SJCRH30 (cell line): ENCODE data around the gene GLIPR1. TPM values are rescaled to one million over a fixed set of nuclear protein-coding genes. Genes with fewer than 3 reads are reported as not detected.
A peak's percentile ranks its signal among the peaks of the same experiment; 100 is the strongest.
"Not testable (repeated sequence)": the region's sequence is repeated elsewhere in the genome, so short reads cannot be mapped to it uniquely, and the experiment has no call there.

Source experiments
- DNase-seq, 2 experiments: peaks; one replicate each; pipeline ENCODE4 v3.0.0-alpha.2; 2015 to 2020
- H3K27ac ChIP-seq: fragments of 250-450 bp; sonication (Bioruptor Pico); 2 replicates; pipeline ENCODE4 v1.5.1; 2020; ENCODE audit warnings: mild to moderate bottlenecking, moderate library complexity
- H3K27me3 ChIP-seq: fragments of 250-450 bp; sonication (Bioruptor Pico); 2 replicates; pipeline ENCODE4 v1.5.1; 2020; ENCODE audit warnings: mild to moderate bottlenecking, moderate library complexity
- H3K36me3 ChIP-seq: fragments of 250-450 bp; sonication (Bioruptor Pico); 2 replicates; pipeline ENCODE4 v1.5.1; 2020; ENCODE audit warnings: mild to moderate bottlenecking, moderate library complexity
- H3K4me1 ChIP-seq: fragments of 250-450 bp; sonication (Bioruptor Pico); 2 replicates; pipeline ENCODE4 v1.5.1; 2020; ENCODE audit warnings: mild to moderate bottlenecking, moderate library complexity
- H3K4me3 ChIP-seq: fragments of 250-450 bp; sonication (Bioruptor Pico); 2 replicates; pipeline ENCODE4 v1.5.1; 2020; ENCODE audit warnings: mild to moderate bottlenecking, moderate library complexity
- H3K9me3 ChIP-seq: fragments of 250-450 bp; sonication (Bioruptor Pico); replicated peaks from 2 replicates; pipeline ENCODE4 v1.5.1; 2020; ENCODE audit warnings: mild to moderate bottlenecking, moderate library complexity
- total RNA-seq: library from RNA; depleted of rRNA; stranded (reverse); fragments of >200 nt; shearing (Covaris generic); gene quantifications from 2 replicates; pipeline ENCODE4 v1.2.3, GENCODE V29; 2014

GLIPR1 gene
- total RNA-seq, 1 experiment from 2014 or later = 1.7 TPM

DNA sequence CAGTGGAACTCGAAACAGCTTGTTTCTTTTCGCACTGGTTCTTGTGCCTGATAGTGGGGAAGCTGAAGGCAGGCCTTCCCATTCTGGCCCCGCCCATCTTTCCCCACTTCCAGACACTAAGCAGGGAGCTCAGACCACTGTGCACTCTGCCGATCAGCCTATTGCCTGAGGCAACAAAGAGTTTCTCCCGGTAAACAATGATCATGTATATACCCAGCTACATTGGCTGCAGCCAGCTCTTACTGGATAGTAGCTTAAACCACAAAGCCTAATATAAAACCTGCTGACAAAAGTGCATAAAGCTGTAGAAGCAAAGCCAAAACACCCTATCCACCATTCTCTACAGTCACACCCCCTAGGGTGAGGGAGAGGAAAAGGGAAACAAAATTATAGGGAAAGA is 24.7 kb upstream of the GLIPR1 start:
- no peak overlapping the region for H3K4me3 ChIP-seq
- DNase-seq = peak; percentile 58 to 74
- no peaks in the 10 kb centered on the region for H3K36me3 ChIP-seq
- no peaks in the 10 kb centered on the region for H3K27me3 ChIP-seq
- H3K27ac ChIP-seq = no peak overlapping the region
- no peaks in the 10 kb centered on the region for H3K4me1 ChIP-seq
- H3K9me3 ChIP-seq = peaks cover 10% of the 10 kb centered on the region

DNA sequence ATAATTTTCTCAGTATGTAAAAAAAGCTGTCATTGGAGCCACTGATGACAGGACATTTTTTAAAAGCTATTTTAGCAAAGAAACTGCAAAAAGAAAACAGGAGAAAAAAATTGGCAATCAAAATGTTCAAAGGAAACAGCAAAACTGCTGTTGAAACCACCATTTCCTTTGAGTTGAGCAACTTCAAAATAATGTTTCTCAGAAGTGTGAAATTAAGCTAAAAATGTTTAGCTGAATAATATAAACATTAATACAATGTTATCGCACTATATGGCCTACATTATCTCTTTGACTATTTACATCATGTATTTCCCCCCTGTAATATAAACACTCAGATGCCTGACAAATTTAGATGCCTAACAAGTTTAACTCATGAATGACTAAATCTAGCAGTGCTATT is 23.4 kb upstream of the GLIPR1 start:
- no peak overlapping the region for H3K4me3 ChIP-seq
- H3K9me3 ChIP-seq = peaks cover 10% of the 10 kb centered on the region
- H3K4me1 ChIP-seq = no peaks in the 10 kb centered on the region
- H3K27me3 ChIP-seq = no peaks in the 10 kb centered on the region
- no peak for DNase-seq
- H3K36me3 ChIP-seq = no peaks in the 10 kb centered on the region
- H3K27ac ChIP-seq = no peak overlapping the region

DNA sequence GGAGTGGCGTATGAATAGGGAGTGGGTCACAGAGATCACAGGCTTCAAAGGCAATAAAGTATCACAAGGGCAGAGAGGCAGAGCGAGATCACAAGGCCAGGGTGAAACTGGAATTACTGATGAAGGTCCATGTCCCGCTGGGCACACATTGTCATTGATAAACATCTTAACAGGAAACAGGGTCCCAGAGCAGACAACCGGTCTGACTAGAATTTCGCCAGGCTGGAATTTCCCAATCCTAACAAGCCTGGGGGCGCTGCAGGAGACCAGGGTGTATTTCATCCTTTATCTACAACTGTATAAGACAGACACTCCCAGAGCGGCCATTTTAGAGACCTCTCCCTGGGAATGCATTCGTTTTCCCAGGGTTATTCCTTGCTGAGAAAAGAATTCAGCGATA is 22.7 kb upstream of the GLIPR1 start:
- DNase-seq, H3K27ac ChIP-seq, H3K4me1 ChIP-seq, H3K27me3 ChIP-seq, H3K9me3 ChIP-seq, H3K36me3 ChIP-seq, H3K4me3 ChIP-seq: not testable (repeated sequence)

DNA sequence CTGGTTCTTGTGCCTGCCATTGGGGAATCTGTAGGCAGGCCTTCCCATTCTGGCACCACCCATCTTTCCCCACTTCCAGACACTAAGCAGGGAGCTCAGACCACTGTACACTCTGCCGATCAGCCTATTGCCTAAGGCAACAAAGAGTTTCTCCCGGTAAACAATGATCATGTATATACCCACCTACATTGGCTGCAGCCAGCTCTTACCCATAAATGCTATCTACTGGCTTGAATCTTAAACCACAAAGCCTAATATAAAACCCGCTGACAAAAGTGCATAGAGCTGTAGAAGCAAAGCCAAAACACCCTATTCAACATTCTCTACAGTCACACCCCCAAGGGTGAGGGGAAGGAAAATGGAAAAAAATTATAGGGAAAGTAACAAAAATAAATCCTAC is 20.8 kb upstream of the GLIPR1 start:
- no peaks in the 10 kb centered on the region for H3K36me3 ChIP-seq
- H3K27me3 ChIP-seq = no peaks in the 10 kb centered on the region
- H3K9me3 ChIP-seq = peaks cover 14% of the 10 kb centered on the region
- H3K4me1 ChIP-seq = no peaks in the 10 kb centered on the region
- H3K27ac ChIP-seq = no peak overlapping the region
- no peak overlapping the region for H3K4me3 ChIP-seq
- DNase-seq = no peak

DNA sequence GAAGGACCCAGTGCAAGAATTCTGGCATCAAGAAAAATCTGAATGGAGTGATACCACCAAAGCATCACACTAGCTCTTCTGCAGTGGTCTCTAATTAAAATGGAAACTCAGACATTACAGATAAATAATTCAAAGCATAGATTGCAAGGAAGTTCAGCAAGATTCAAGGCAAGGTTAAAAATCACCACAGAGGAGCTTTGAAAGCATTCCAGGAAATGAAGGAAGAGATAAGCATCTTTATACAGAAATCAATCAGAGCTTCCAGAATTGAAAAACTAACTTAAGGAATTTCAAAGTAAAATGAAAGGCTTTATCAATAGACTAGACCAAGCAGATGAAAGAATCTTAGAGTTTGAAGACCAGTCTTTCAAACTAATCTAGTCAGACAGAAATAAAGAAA is 20.4 kb upstream of the GLIPR1 start:
- Histone ChIP-seq H3K4me1 (no peaks in the 10 kb centered on the region), H3K4me3 (no peak overlapping the region), H3K27me3 (no peaks in the 10 kb centered on the region), H3K36me3 (no peaks in the 10 kb centered on the region), H3K9me3 (peaks cover 14% of the 10 kb centered on the region), H3K27ac (no peak overlapping the region)
- DNase-seq = no peak

DNA sequence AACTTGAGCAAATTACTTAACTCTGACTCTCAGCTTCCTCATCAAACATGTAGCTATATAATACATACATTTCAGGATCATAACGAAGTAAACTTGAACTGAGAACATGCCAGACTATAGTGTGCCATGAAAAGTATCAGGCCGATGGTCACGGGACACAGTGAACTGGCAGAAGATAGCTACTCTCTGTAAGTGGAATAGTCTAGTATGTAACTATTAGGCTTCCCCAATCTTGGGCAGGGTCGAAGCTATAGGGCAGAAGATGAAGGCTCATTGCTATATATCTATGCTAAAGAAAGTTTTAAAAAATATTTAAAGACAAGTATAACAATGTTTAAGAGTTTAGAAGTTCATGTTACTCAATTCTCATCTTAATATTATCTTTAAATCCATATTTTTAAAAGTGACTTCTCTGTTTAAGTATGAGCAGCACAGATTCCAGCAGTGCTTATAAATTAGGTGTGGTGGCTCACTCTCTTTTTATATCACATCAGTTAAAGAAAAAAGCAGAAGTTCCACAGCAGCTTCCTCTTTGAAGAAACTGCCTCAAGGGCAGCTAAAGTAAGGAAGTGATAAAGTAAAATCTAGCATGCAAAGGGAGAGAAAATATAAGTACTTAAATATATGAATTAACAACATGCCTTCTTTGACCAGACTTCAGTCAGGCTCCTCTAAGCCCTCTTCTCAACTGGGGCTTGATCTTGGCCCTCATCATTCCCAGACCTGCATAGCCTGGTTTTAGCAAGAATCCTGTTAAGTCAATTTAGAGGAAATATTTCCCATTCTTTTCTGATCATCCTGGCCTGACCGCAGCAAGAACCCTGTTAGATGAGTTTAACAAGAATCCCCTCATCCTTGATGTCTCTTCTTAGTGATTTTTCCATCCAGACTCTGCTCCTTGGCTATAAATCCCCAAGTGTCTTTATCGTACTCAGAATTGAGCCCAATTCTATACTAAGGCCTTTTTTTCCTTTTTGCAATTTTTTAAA is 8.4 kb upstream of the GLIPR1 start:
- H3K9me3 ChIP-seq = no peaks in the 10 kb centered on the region
- H3K27me3 ChIP-seq = no peaks in the 10 kb centered on the region
- no peak overlapping the region for H3K27ac ChIP-seq
- H3K36me3 ChIP-seq = no peaks in the 10 kb centered on the region
- no peaks in the 10 kb centered on the region for H3K4me1 ChIP-seq
- no peak for DNase-seq
- H3K4me3 ChIP-seq = no peak overlapping the region

DNA sequence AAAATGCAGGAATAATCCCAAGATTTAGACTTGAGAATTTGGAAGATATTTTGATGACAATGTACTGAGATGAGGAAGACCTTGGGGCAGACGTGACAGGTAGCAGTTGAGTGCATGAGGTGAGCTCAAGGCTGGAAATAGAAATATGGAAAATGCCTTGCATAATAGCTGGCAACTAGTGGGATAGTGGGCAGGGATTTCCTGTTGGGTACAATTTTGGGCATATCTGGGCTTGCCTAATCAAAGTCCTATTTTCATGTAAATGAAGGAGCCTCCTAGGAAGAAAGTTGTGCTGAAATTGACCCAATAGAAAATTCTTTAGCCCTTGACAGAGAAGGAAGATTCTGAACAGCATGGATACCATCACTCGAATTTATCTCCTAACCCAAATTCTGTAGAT is 6.4 kb upstream of the GLIPR1 start:
- no peak for DNase-seq
- Histone ChIP-seq H3K4me3 (no peak overlapping the region), H3K9me3 (no peaks in the 10 kb centered on the region), H3K27ac (no peak overlapping the region), H3K27me3 (no peaks in the 10 kb centered on the region), H3K4me1 (no peaks in the 10 kb centered on the region), H3K36me3 (no peaks in the 10 kb centered on the region)

DNA sequence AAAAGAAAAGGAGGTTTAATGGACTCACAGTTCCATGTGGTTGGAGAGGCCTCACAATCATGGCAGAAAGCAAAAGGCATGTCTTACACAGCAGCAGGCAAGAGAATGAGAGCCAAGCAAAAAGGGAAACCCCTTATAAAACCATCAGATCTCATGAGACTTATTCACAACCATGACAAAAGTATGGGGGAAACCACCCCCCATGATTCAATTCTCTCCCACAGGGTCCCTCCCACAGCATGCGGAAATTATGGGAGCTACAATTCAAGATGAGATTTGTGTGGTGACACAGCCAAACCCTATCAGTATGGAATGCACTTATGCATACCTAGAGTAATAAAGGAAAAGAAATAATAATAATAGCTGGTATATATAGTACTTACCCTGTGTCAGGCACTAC is 4.5 kb upstream of the GLIPR1 start:
- Histone ChIP-seq H3K9me3 (no peaks in the 10 kb centered on the region), H3K27ac (no peak overlapping the region), H3K27me3 (no peaks in the 10 kb centered on the region), H3K4me3 (no peak overlapping the region), H3K4me1 (no peaks in the 10 kb centered on the region), H3K36me3 (no peaks in the 10 kb centered on the region)
- no peak for DNase-seq

DNA sequence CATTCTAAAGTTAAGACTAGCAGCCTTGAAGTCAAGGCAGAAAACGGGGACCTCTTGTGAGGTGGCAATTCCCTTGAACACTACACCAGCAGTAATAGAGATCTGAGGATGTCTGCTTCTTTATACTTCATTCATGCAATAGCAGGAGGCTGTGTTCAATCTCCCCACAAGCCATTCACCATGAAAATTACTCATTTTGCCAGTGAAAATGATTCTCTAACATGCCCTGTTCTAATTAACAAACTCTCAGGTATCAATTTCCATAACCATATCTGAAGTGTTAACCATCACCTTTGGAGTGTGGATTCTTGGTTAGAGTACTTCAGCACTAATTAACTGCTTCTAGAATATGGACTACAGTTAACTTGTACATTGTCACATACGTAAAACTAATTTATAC is 3.4 kb upstream of the GLIPR1 start:
- Histone ChIP-seq H3K9me3 (no peaks in the 10 kb centered on the region), H3K4me1 (no peaks in the 10 kb centered on the region), H3K27me3 (no peaks in the 10 kb centered on the region), H3K36me3 (no peaks in the 10 kb centered on the region), H3K4me3 (no peak overlapping the region), H3K27ac (no peak overlapping the region)
- DNase-seq = no peak

DNA sequence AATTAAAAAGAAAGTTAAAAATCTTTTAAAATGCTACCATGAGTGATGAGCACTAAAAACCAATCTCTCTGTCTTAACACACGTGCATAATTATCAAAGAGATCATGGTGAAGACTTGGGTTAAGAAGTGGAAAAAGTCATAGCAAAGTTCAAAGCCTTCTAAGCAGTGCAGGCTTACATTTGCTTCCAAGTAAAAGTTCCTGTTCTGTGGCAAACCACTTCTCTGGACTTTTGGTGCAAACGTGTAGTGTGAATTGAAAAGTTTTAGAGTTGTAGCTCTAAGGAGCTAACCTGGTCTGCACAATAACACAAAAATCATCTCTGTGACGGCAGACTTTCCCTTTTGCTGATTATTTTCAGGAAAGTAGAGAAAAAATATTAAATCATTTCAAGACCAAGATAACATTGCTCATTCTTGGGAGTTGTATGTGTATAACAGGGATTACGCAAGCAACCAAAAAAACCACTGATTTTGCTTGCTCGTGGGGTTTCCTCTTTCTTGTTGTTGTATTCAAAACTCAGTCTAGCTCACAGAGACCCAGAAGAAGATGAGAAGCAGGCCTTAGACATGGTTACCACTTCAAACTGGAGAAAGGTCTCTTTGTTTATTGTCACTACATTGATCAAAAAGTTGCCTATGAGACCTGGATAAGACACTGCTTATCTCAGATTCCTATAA is 2.3 kb upstream of the GLIPR1 start:
- no peak overlapping the region for H3K4me3 ChIP-seq
- DNase-seq = no peak
- no peak overlapping the region for H3K27ac ChIP-seq
- no peaks in the 10 kb centered on the region for H3K27me3 ChIP-seq
- H3K36me3 ChIP-seq = no peaks in the 10 kb centered on the region
- H3K9me3 ChIP-seq = no peaks in the 10 kb centered on the region
- H3K4me1 ChIP-seq = no peaks in the 10 kb centered on the region

DNA sequence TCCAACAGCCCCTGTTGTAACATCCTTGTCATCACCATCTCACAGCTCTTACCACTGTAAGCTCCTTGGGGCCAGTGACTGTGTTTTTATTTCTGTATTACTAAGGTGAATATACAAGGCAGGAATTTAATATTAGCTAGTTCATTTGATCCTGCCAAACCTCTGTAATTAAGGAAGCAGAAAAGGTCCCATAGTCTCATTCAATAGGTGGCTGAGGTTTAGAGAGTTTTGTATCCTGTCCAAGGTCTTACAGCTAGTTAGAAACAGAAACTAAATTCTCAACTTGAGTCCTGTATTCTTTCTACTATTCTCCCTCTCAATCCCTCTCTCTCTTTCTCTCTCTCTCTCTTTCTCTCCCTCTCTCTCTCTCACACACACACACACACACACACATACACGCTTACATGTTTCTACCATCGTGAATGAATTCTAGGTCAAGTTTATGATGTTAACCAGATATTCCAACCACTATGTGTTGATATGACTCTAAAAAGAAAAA is 543 bp upstream of the GLIPR1 start:
- no peaks in the 10 kb centered on the region for H3K9me3 ChIP-seq
- H3K27ac ChIP-seq = no peak overlapping the region
- no peaks in the 10 kb centered on the region for H3K4me1 ChIP-seq
- H3K27me3 ChIP-seq = no peaks in the 10 kb centered on the region
- DNase-seq = no peak
- H3K4me3 ChIP-seq = no peak overlapping the region; the same call in 1 of the 2 replicates
- no peaks in the 10 kb centered on the region for H3K36me3 ChIP-seq

DNA sequence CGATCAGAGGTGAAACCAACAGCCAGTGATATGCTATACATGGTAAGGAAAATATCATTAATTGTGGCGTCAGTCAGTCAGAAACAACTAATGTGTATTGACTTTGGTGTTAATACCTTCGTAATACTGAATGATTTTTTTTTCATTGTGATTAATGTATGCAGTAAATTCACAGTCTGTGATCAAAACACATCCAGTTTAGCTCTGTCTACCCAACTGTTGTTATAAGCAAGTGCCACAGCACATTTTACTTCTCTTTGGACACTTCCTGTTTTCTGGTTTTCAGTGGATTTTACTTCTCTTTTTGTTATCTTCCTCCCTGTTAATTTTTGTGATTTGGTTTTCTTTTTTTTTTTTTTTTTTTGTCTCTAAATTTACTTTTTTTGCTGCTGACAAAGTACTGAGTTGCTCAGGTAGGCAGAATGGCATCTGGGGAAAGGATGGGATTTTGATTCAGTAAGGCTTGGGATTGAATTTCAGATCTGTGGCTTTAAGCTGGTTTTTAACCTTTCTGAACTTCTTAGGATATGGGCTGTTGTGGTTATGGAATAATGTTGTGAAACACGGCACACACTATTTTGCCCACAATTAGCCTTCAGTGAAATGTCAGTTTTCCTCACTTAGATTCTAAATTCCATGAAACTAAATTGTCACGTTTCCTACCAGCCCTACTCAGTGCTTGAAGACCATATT is 604 bp downstream of the GLIPR1 start:
- H3K27ac ChIP-seq = no peak overlapping the region
- no peak for DNase-seq
- no peaks in the 10 kb centered on the region for H3K9me3 ChIP-seq

DNA sequence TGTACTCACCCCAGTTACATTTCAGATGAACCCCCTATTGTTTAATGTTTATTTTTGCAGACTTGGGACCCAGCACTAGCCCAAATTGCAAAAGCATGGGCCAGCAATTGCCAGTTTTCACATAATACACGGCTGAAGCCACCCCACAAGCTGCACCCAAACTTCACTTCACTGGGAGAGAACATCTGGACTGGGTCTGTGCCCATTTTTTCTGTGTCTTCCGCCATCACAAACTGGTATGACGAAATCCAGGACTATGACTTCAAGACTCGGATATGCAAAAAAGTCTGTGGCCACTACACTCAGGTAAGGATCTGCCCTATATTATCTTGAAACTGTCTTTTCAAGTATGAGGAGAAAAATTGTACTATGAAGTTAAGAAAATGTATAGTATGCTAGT is 1.2 kb downstream of the GLIPR1 start:
- Histone ChIP-seq H3K27me3 (no peaks in the 10 kb centered on the region), H3K27ac (no peak overlapping the region), H3K36me3 (no peaks in the 10 kb centered on the region), H3K4me3 (no peak overlapping the region), H3K9me3 (no peaks in the 10 kb centered on the region), H3K4me1 (no peaks in the 10 kb centered on the region)
- no peak for DNase-seq

More for the DNA sequence above, 604 bp downstream of the GLIPR1 start:
- peak overlapping the region; percentile 33 for H3K4me3 ChIP-seq
- H3K36me3 ChIP-seq = no peaks in the 10 kb centered on the region
- no peaks in the 10 kb centered on the region for H3K27me3 ChIP-seq
- H3K4me1 ChIP-seq = no peaks in the 10 kb centered on the region

DNA sequence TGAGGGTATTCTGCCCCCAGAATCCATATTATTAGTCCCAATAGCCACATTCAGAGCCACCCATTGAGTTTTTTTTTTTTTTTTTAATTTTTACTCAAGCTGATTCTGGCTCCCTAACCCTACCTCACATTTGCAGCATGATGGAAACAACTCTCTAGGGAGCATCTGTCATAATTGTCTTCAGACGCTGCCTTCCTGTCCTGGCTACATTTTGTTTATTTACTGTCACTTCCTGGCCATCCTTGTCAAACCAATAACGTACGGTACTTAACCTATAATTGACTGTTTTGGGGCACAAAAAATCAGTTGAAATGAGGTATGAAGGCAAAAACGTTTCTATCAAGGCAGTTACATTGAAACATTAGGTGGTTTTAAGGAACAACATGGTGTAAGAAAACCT is 2.1 kb downstream of the GLIPR1 start:
- Histone ChIP-seq H3K9me3 (no peaks in the 10 kb centered on the region), H3K27ac (no peak overlapping the region), H3K4me3 (no peak overlapping the region), H3K27me3 (no peaks in the 10 kb centered on the region), H3K4me1 (no peaks in the 10 kb centered on the region), H3K36me3 (no peaks in the 10 kb centered on the region)
- DNase-seq = no peak

DNA sequence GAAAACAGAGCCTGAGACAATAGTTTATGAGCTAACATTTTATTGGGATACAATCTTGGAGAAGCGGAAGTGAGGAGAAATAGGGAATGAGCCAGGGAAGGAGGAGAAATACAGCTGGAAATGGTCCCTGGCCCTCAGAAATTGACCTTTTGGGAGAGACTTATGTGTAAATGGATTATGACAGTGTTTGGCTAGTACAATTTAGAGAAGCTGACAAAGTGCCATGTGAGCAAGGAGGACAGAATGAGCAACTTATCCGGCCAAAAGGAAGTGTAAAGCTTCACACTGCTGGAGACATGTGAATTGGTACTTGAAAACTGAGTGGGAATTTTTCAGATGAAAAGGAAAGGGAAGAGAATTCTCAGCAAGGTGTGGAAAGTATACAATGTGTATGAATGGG is 2.9 kb downstream of the GLIPR1 start:
- no peak for DNase-seq
- Histone ChIP-seq H3K36me3 (no peaks in the 10 kb centered on the region), H3K4me1 (no peaks in the 10 kb centered on the region), H3K4me3 (no peak overlapping the region), H3K9me3 (no peaks in the 10 kb centered on the region), H3K27me3 (no peaks in the 10 kb centered on the region), H3K27ac (no peak overlapping the region)
